OCI-LY3 (cell line): ENCODE results near the gene ZMIZ1.

Experiments used
- H2AFZ ChIP-seq: fragments of 200-600, 300-600 bp; shearing (Covaris generic); 2 replicates; pipeline ENCODE4 v1.6.0; 2014; ENCODE audit warnings: antibody characterized with exemption, low read depth, low read length
- H3K27ac ChIP-seq: fragments of 200-600, 300-600 bp; sonication (generic); 2 replicates; pipeline ENCODE4 v1.5.1; 2014; ENCODE audit warnings: mild to moderate bottlenecking, low read length, moderate library complexity, mixed read lengths
- H3K27me3 ChIP-seq: fragments of 200-600, 300-600 bp; sonication (generic); 2 replicates; pipeline ENCODE4 v1.6.1; 2014; ENCODE audit warnings: low read depth, low read length, mixed read lengths
- H3K36me3 ChIP-seq: fragments of 200-600, 300-600 bp; sonication (generic); replicated peaks from 2 replicates; pipeline ENCODE3; 2014; ENCODE audit warnings: low read depth, low read length, mixed read lengths
- H3K4me1 ChIP-seq: fragments of 300-600, 200-600 bp; sonication (generic); 2 replicates; pipeline ENCODE4 v1.6.1; 2014; ENCODE audit warnings: low read length, mixed read lengths
- H3K4me2 ChIP-seq: fragments of 200-600, 300-600 bp; sonication (generic); 2 replicates; pipeline ENCODE4 v1.6.1; 2014; ENCODE audit warnings: low read length, mixed read lengths
- H3K4me3 ChIP-seq: fragments of 300-600, 200-600 bp; sonication (generic); 2 replicates; pipeline ENCODE4 v1.5.1; 2014; ENCODE audit warnings: antibody characterized with exemption, mild to moderate bottlenecking, low read length, moderate library complexity
- H3K79me2 ChIP-seq: fragments of 300-600, 200-600 bp; shearing (Covaris generic); 2 replicates; pipeline ENCODE4 v1.6.1; 2014; ENCODE audit warnings: mild to moderate bottlenecking, low read length, mixed read lengths
- H3K9ac ChIP-seq: fragments of 300-600, 200-600 bp; shearing (Covaris generic); 2 replicates; pipeline ENCODE4 v1.6.0; 2014; ENCODE audit warnings: mild to moderate bottlenecking, low read length, moderate library complexity
- H3K9me3 ChIP-seq: fragments of 200-600, 300-600 bp; shearing (Covaris generic); 2 replicates; pipeline ENCODE4 v1.6.1; 2014; ENCODE audit warnings: low read length, mixed read lengths; ENCODE audit not compliant: insufficient read depth
- H4K20me1 ChIP-seq: fragments of 200-600, 300-600 bp; sonication (generic); 2 replicates; pipeline ENCODE4 v1.6.1; 2016; ENCODE audit warnings: low read length, mixed read lengths; ENCODE audit not compliant: insufficient read depth
- EZH2phosphoT487 ChIP-seq: fragments of 200-600 bp; shearing (Covaris generic); IDR thresholded peaks from 2 replicates; pipeline ENCODE4 v1.6.1; 2018; ENCODE audit warnings: antibody characterized with exemption, mixed run types, low read depth
- TF ChIP-seq, protein P1 (sequence below): fragments of 200-600, 300-600 bp; sonication (generic); IDR thresholded peaks from 2 replicates; pipeline ENCODE4 v1.5.1; 2014; ENCODE audit warnings: antibody characterized with exemption, low read length, low read depth

Gene ZMIZ1

GRCh38 chr10:79269969-79270368 lies 201.2 kb downstream of the ZMIZ1 start:
- H3K4me2 ChIP-seq: no peak overlapping the region
- no peak overlapping the region for H3K4me3 ChIP-seq
- H3K79me2 ChIP-seq: peaks cover 87% of the 10 kb centered on the region
- H3K27ac ChIP-seq: no peak overlapping the region
- H3K9me3 ChIP-seq: no peaks in the 10 kb centered on the region
- H4K20me1 ChIP-seq: peaks cover 75% of the 10 kb centered on the region
- H2AFZ ChIP-seq: no peak overlapping the region
- peaks cover 25% of the 10 kb centered on the region for H3K4me1 ChIP-seq
- TF ChIP-seq, protein P1, sequence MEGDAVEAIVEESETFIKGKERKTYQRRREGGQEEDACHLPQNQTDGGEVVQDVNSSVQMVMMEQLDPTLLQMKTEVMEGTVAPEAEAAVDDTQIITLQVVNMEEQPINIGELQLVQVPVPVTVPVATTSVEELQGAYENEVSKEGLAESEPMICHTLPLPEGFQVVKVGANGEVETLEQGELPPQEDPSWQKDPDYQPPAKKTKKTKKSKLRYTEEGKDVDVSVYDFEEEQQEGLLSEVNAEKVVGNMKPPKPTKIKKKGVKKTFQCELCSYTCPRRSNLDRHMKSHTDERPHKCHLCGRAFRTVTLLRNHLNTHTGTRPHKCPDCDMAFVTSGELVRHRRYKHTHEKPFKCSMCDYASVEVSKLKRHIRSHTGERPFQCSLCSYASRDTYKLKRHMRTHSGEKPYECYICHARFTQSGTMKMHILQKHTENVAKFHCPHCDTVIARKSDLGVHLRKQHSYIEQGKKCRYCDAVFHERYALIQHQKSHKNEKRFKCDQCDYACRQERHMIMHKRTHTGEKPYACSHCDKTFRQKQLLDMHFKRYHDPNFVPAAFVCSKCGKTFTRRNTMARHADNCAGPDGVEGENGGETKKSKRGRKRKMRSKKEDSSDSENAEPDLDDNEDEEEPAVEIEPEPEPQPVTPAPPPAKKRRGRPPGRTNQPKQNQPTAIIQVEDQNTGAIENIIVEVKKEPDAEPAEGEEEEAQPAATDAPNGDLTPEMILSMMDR: no peak
- no peak for TF ChIP-seq EZH2phosphoT487
- H3K9ac ChIP-seq: no peak overlapping the region
- no peaks in the 10 kb centered on the region for H3K27me3 ChIP-seq
- peaks cover 4% of the 10 kb centered on the region for H3K36me3 ChIP-seq

- Histone ChIP-seq H3K9ac (no peak overlapping the region), H3K79me2 (peaks cover 84% of the 10 kb centered on the region), H3K4me2 (no peak overlapping the region), H4K20me1 (peaks cover 77% of the 10 kb centered on the region), H3K4me1 (peaks cover 22% of the 10 kb centered on the region), H3K27ac (no peak overlapping the region), H2AFZ (no peak overlapping the region), H3K9me3 (no peaks in the 10 kb centered on the region), H3K27me3 (no peaks in the 10 kb centered on the region), H3K4me3 (no peak overlapping the region), H3K36me3 (peaks cover 4% of the 10 kb centered on the region)
- TF ChIP-seq EZH2phosphoT487: no peak
These were observed 201.9 kb downstream of the ZMIZ1 start for GRCh38 chr10:79270466-79271246.

GRCh38 chr10:79272353-79272752 lies 203.6 kb downstream of the ZMIZ1 start:
- Histone ChIP-seq H3K36me3 (peaks cover 4% of the 10 kb centered on the region), H3K79me2 (peaks cover 67% of the 10 kb centered on the region), H3K27ac (no peak overlapping the region), H3K4me3 (no peak overlapping the region), H3K4me2 (no peak overlapping the region), H2AFZ (no peak overlapping the region), H3K27me3 (no peaks in the 10 kb centered on the region), H3K9me3 (no peaks in the 10 kb centered on the region), H3K9ac (no peak overlapping the region), H4K20me1 (peaks cover 65% of the 10 kb centered on the region; the same call in 1 of the 2 replicates), H3K4me1 (peaks cover 5% of the 10 kb centered on the region)
- TF ChIP-seq EZH2phosphoT487: no peak
- TF ChIP-seq, protein P1: no peak

DNA sequence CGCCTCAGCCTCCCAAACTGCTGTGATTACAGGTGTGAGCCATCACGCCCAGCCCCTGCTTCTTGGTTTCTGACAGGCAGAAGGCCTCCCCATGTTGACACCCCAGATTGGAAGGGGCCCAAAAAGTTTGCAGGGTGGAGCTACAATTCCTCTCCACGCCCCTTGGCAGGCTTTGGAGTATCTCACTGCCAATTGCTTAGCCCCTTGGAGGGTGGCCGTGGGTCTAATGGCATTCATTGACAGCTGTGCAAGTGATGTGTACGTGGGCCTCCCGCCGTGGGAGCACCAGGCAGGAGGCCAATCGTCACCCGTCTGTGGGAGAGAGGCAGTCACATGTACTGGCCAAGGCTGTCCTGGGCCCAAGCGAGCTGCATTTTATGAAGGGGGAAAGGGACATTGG lies 204.8 kb downstream of the ZMIZ1 start:
- H3K4me2 ChIP-seq: no peak overlapping the region
- H3K4me1 ChIP-seq: no peaks in the 10 kb centered on the region
- H3K4me3 ChIP-seq: no peak overlapping the region
- peaks cover 10% of the 10 kb centered on the region for H3K36me3 ChIP-seq
- H3K9me3 ChIP-seq: no peaks in the 10 kb centered on the region
- H4K20me1 ChIP-seq: peaks cover 54% of the 10 kb centered on the region; the same call in 1 of the 2 replicates
- no peak overlapping the region for H3K9ac ChIP-seq
- no peak overlapping the region for H3K27ac ChIP-seq
- H3K27me3 ChIP-seq: no peaks in the 10 kb centered on the region
- no peak for TF ChIP-seq EZH2phosphoT487
- TF ChIP-seq, protein P1: no peak
- H3K79me2 ChIP-seq: peaks cover 54% of the 10 kb centered on the region; the same call in 1 of the 2 replicates
- H2AFZ ChIP-seq: no peak overlapping the region
